ENCODE results near the gene AGL.

The AGL gene

GRCh38 chr1:99950486-99950885 lies 100.3 kb downstream of the AGL start:
- POLR2A ChIA-PET: no interaction called here
- Histone ChIP-seq H3K4me1 (ENCODE audit: control insufficient read depth, insufficient read depth, low read length) (no peaks in the 10 kb centered on the region), H3K4me3 (ENCODE audit: low read depth, low read length) (no peak overlapping the region), H3K9me3 (ENCODE audit: control insufficient read depth, insufficient read depth, low read depth, low read length) (no peaks in the 10 kb centered on the region), H3K36me3 (ENCODE audit: control insufficient read depth in 2 of 2, insufficient read depth in 1 of 2, low read length in 2 of 2) (no peaks in the 10 kb centered on the region), H3K27ac (ENCODE audit: extremely low read depth, low read depth, low read length) (no peak overlapping the region)
- CTCF ChIA-PET: no interaction called here
- TF ChIP-seq, protein P1, sequence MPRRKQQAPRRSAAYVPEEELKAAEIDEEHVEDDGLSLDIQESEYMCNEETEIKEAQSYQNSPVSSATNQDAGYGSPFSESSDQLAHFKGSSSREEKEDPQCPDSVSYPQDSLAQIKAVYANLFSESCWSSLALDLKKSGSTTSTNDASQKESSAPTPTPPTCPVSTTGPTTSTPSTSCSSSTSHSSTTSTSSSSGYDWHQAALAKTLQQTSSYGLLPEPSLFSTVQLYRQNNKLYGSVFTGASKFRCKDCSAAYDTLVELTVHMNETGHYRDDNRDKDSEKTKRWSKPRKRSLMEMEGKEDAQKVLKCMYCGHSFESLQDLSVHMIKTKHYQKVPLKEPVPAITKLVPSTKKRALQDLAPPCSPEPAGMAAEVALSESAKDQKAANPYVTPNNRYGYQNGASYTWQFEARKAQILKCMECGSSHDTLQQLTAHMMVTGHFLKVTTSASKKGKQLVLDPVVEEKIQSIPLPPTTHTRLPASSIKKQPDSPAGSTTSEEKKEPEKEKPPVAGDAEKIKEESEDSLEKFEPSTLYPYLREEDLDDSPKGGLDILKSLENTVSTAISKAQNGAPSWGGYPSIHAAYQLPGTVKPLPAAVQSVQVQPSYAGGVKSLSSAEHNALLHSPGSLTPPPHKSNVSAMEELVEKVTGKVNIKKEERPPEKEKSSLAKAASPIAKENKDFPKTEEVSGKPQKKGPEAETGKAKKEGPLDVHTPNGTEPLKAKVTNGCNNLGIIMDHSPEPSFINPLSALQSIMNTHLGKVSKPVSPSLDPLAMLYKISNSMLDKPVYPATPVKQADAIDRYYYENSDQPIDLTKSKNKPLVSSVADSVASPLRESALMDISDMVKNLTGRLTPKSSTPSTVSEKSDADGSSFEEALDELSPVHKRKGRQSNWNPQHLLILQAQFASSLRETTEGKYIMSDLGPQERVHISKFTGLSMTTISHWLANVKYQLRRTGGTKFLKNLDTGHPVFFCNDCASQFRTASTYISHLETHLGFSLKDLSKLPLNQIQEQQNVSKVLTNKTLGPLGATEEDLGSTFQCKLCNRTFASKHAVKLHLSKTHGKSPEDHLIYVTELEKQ (tag by site-specific recombination; IDR thresholded peaks at IDR 0.05; ENCODE audit: borderline replicate concordance): no peak
- no peak for TF ChIP-seq REST (tag by site-specific recombination; IDR thresholded peaks at IDR 0.05)
- TF ChIP-seq RBAK (tag by site-specific recombination; IDR thresholded peaks at IDR 0.05): no peak
- TF ChIP-seq ZFP69B (tag by site-specific recombination; IDR thresholded peaks at IDR 0.05): no peak
- TF ChIP-seq ZNF530 (tag by site-specific recombination; IDR thresholded peaks at IDR 0.05; ENCODE audit: low read depth): no peak
- no peak for TF ChIP-seq MYNN (tag by site-specific recombination; IDR thresholded peaks at IDR 0.05; ENCODE audit: borderline replicate concordance)
- no peak for TF ChIP-seq ZNF777 (tag by site-specific recombination; IDR thresholded peaks at IDR 0.05; ENCODE audit: borderline replicate concordance)
- TF ChIP-seq, protein P2, sequence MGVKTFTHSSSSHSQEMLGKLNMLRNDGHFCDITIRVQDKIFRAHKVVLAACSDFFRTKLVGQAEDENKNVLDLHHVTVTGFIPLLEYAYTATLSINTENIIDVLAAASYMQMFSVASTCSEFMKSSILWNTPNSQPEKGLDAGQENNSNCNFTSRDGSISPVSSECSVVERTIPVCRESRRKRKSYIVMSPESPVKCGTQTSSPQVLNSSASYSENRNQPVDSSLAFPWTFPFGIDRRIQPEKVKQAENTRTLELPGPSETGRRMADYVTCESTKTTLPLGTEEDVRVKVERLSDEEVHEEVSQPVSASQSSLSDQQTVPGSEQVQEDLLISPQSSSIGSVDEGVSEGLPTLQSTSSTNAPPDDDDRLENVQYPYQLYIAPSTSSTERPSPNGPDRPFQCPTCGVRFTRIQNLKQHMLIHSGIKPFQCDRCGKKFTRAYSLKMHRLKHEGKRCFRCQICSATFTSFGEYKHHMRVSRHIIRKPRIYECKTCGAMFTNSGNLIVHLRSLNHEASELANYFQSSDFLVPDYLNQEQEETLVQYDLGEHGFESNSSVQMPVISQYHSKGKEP (tag by site-specific recombination; IDR thresholded peaks at IDR 0.05): no peak
- no peak for TF ChIP-seq HOXD13 (CRISPR knock-in tag; IDR thresholded peaks at IDR 0.05; ENCODE audit: borderline replicate concordance)
- TF ChIP-seq ZNF138 (tag by site-specific recombination; IDR thresholded peaks at IDR 0.05; ENCODE audit: borderline replicate concordance): no peak
- no peak for TF ChIP-seq ZNF585B (tag by site-specific recombination; IDR thresholded peaks at IDR 0.05)
- TF ChIP-seq ZNF223 (tag by site-specific recombination; IDR thresholded peaks at IDR 0.05): no peak
- TF ChIP-seq, protein P3, sequence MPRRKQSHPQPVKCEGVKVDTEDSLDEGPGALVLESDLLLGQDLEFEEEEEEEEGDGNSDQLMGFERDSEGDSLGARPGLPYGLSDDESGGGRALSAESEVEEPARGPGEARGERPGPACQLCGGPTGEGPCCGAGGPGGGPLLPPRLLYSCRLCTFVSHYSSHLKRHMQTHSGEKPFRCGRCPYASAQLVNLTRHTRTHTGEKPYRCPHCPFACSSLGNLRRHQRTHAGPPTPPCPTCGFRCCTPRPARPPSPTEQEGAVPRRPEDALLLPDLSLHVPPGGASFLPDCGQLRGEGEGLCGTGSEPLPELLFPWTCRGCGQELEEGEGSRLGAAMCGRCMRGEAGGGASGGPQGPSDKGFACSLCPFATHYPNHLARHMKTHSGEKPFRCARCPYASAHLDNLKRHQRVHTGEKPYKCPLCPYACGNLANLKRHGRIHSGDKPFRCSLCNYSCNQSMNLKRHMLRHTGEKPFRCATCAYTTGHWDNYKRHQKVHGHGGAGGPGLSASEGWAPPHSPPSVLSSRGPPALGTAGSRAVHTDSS (tag by site-specific recombination; IDR thresholded peaks at IDR 0.05): no peak
- TF ChIP-seq ZNF341 (tag by site-specific recombination; IDR thresholded peaks at IDR 0.05; ENCODE audit: low read depth): no peak
- no peak for TF ChIP-seq YY2 (tag by site-specific recombination; IDR thresholded peaks at IDR 0.05)
- no peak for TF ChIP-seq KLF17 (tag by site-specific recombination; IDR thresholded peaks at IDR 0.05)
- no peak for TF ChIP-seq ZNF785 (tag by site-specific recombination; IDR thresholded peaks at IDR 0.05)
- TF ChIP-seq ZNF37A (tag by site-specific recombination; IDR thresholded peaks at IDR 0.05): no peak
- no peak for TF ChIP-seq ZNF121 (tag by site-specific recombination; IDR thresholded peaks at IDR 0.05)
- TF ChIP-seq SP7 (tag by site-specific recombination; IDR thresholded peaks at IDR 0.05): no peak
